GM12878 (cell line): Measurements from ENCODE around the gene ROCK2. TPM values are rescaled to one million over a fixed set of nuclear protein-coding genes. Genes with fewer than 3 reads are reported as not detected.

ENCODE experiments used
- ATAC-seq: fragments of 200-7000 bp; cut with Tn5 transposase; 3 replicates; pipeline ENCODE4 v1.9.1; 2020; ENCODE audit warnings: mild to moderate bottlenecking, moderate library complexity
- BruUV-seq: library from RNA; stranded (reverse); fragments of 400-500 nt; replicated peaks from 2 replicates; lab custom pipeline; 2021; lab: Mats Ljungman, UMichigan
- CTCF ChIA-PET: fragments of 300-600 bp; sonication (Branson Sonifier 250); formaldehyde crosslinking; extraction: SDS; loops from one replicate; lab custom pipeline; 2021; ENCODE audit warnings: inconsistent platforms; lab: Yijun Ruan, JAX
- POLR2A ChIA-PET: fragments of 350-600 bp; formaldehyde crosslinking; extraction: SDS; loops from one replicate; lab custom pipeline; 2021; ENCODE audit warnings: inconsistent platforms; lab: Charles Lee
- RAD21 ChIA-PET: fragments of 300-600 bp; sonication (Branson Sonifier 250); formaldehyde crosslinking; loops from one replicate; lab custom pipeline; 2023; ENCODE audit warnings: antibody characterized with exemption; ENCODE audit not compliant: unreplicated experiment; lab: Charles Lee
- SMC1A ChIA-PET: fragments of 300-600 bp; sonication (Branson Sonifier 250); formaldehyde crosslinking; loops from one replicate; lab custom pipeline; 2023; ENCODE audit not compliant: unreplicated experiment, uncharacterized antibody; lab: Charles Lee
- DNase-seq: peaks from one replicate; pipeline ENCODE4 v3.0.0-alpha.2; 2011; ENCODE audit warnings: low read depth, low spot score
- FAIRE-seq: peaks from 3 replicates; lab custom pipeline; 2011; peaks lifted over from hg19 to GRCh38; lab: Jason Lieb, UNC
- H2AFZ ChIP-seq: 2 replicates; pipeline ENCODE4 v1.6.0; 2011; ENCODE audit warnings: low read depth, low read length, control low read depth; ENCODE audit not compliant: control insufficient read depth
- H3K27ac ChIP-seq: 2 replicates; pipeline ENCODE4 v1.5.1; 2011; ENCODE audit warnings: control low read depth; ENCODE audit not compliant: control insufficient read depth, insufficient read depth
- H3K27me3 ChIP-seq, 2 experiments: replicated peaks in 1 of 2; 2 replicates each; pipeline versions ENCODE4 v1.6.0 to v1.6.1; 2011; ENCODE audit warnings: low read length in 1 of 2; ENCODE audit not compliant: control insufficient read depth in 2 of 2, insufficient read depth in 2 of 2
- H3K36me3 ChIP-seq, 2 experiments: 2 replicates each; pipeline ENCODE4 v1.5.1; 2011; ENCODE audit warnings: low read length in 1 of 2; ENCODE audit not compliant: control insufficient read depth in 2 of 2, insufficient read depth in 2 of 2
- H3K4me1 ChIP-seq: 2 replicates; pipeline ENCODE4 v1.6.1; 2011; ENCODE audit warnings: mild to moderate bottlenecking, low read length, moderate library complexity, mixed read lengths; ENCODE audit not compliant: control insufficient read depth, insufficient read depth
- H3K4me2 ChIP-seq: 2 replicates; pipeline ENCODE4 v1.6.0; 2011; ENCODE audit warnings: control low read depth; ENCODE audit not compliant: control insufficient read depth, insufficient read depth
- H3K4me3 ChIP-seq: fragments of 200-600 bp; sonication (generic); 2 replicates; pipeline ENCODE4 v1.5.1; 2016
- H3K79me2 ChIP-seq: 2 replicates; pipeline ENCODE4 v1.6.0; 2011; ENCODE audit warnings: low read length; ENCODE audit not compliant: control insufficient read depth, insufficient read depth
- H3K9ac ChIP-seq: 2 replicates; pipeline ENCODE4 v1.8.0; 2011; ENCODE audit warnings: low read length, control low read depth, mixed read lengths; ENCODE audit not compliant: control insufficient read depth, insufficient read depth
- H3K9me3 ChIP-seq: replicated peaks from 3 replicates; pipeline ENCODE4 v1.5.1; 2011; ENCODE audit warnings: mild to moderate bottlenecking, low read length; ENCODE audit not compliant: control insufficient read depth, insufficient read depth
- H4K20me1 ChIP-seq: 2 replicates; pipeline ENCODE4 v1.6.0; 2011; ENCODE audit not compliant: control insufficient read depth, insufficient read depth
- BCL11A ChIP-seq: IDR thresholded peaks from 2 replicates; pipeline ENCODE4 v1.6.1; 2011; ENCODE audit warnings: low read depth, low read length
- CHD4 ChIP-seq: fragments of 200-600 bp; sonication (generic); IDR thresholded peaks from 2 replicates; pipeline ENCODE4 v1.6.1; 2016; ENCODE audit warnings: mild to moderate bottlenecking
- ETV6 ChIP-seq, 2 experiments: fragments of 450-650 bp in 1 of 2; IDR thresholded peaks in 1 of 2; conservative IDR thresholded peaks in 1 of 2; 2 replicates each; pipeline ENCODE4 v1.6.1; 2014; ENCODE audit warnings: antibody characterized with exemption in 1 of 2, borderline replicate concordance in 1 of 2, low read depth in 1 of 2, mild to moderate bottlenecking in 1 of 2, moderate library complexity in 1 of 2
- MYC ChIP-seq: IDR thresholded peaks from 2 replicates; pipeline ENCODE4 v1.6.1; 2011; ENCODE audit warnings: mild to moderate bottlenecking, low read length, moderate library complexity, inconsistent platforms; ENCODE audit not compliant: insufficient read depth, insufficient replicate concordance, insufficient read length, severe bottlenecking
- NR2C1 ChIP-seq: fragments of 450-650 bp; IDR thresholded peaks from 2 replicates; pipeline ENCODE4 v1.6.1; 2017; ENCODE audit warnings: antibody characterized with exemption, mild to moderate bottlenecking, moderate library complexity
- PAX8 ChIP-seq: fragments of 450-650 bp; IDR thresholded peaks from 2 replicates; pipeline ENCODE4 v1.6.1; 2017; ENCODE audit warnings: mild to moderate bottlenecking, moderate library complexity
- PML ChIP-seq: IDR thresholded peaks from 2 replicates; pipeline ENCODE4 v1.6.1; 2012; ENCODE audit warnings: low read length, inconsistent platforms
- RB1 ChIP-seq: fragments of 450-650 bp; formaldehyde crosslinking; IDR thresholded peaks from 2 replicates; pipeline ENCODE4 v1.6.1; 2017; ENCODE audit warnings: mild to moderate bottlenecking, borderline replicate concordance
- SMC3 ChIP-seq: IDR thresholded peaks from 2 replicates; pipeline ENCODE4 v1.6.1; 2011; ENCODE audit warnings: low read length, improper control_type of control experiment, borderline replicate concordance
- SREBF1 ChIP-seq: IDR thresholded peaks from 2 replicates; pipeline ENCODE4 v1.6.1; 2012; ENCODE audit warnings: mild to moderate bottlenecking, low read length
- ZNF622 ChIP-seq: fragments of 450-650 bp; IDR thresholded peaks from 2 replicates; pipeline ENCODE4 v1.6.1; 2017; ENCODE audit warnings: mild to moderate bottlenecking, inconsistent platforms
- WGBS: methylation state at CpG from one replicate; pipeline ENCODE4 v1.1.6; 2016; ENCODE audit warnings: low lambda C conversion rate; ENCODE audit not compliant: insufficient replicate concordance, insufficient coverage; ENCODE audit errors: missing lambda C conversion rate; 5-methylcytosine and 5-hydroxymethylcytosine counted together
- in situ Hi-C: fragments of 300-500 bp; cut with MboI; formaldehyde crosslinking; loops from 9 replicates; pipeline ENCODE4 v1.14.3; 2018; ENCODE audit warnings: mixed read lengths
- intact Hi-C: fragments of 100-400 bp; cut with micrococcal nuclease; formaldehyde crosslinking; loops from one replicate; pipeline ENCODE4 v1.14.2; 2022; ENCODE audit not compliant: unreplicated experiment
- polyA plus RNA-seq, 11 experiments: library from polyadenylated mRNA; depleted of rRNA in 4 of 11; unstranded in 6 of 11; stranded (reverse) in 5 of 11; fragments of >200 nt; fragmentation: Nextera tagmentation in 4 of 11; fragmentation: Illumina TruSeq in 1 of 11; extraction: Ambion mirVana in 4 of 11; extraction: Trizol in 1 of 11; gene quantifications; 1 replicate in 1 of 11; 2 replicates in 10 of 11; pipeline versions ENCODE4 v1.2.1 to v1.2.3, GENCODE V29; 2011 to 2016; ENCODE audit warnings: inconsistent platforms in 2 of 11, missing spikeins in 2 of 11, low read depth in 1 of 11
- total RNA-seq, 4 experiments: library from RNA; depleted of rRNA in 3 of 4; stranded (reverse); fragments of >200 nt in 3 of 4; fragmentation: Illumina TruSeq in 1 of 4; extraction: Trizol in 1 of 4; gene quantifications; 2 replicates each; pipeline versions ENCODE4 v1.2.1 to v1.2.3, GENCODE V29; 2013 to 2021
- TF ChIP-seq, protein P1 (sequence below): IDR thresholded peaks from 2 replicates; pipeline ENCODE4 v1.6.1; 2011; ENCODE audit warnings: borderline replicate concordance, low read depth, mild to moderate bottlenecking, moderate library complexity, mixed read lengths, low read length; ENCODE audit not compliant: insufficient read depth; ENCODE audit errors: extremely low read length
- TF ChIP-seq, protein P2 (sequence below): fragments of 450-650 bp; formaldehyde crosslinking; IDR thresholded peaks from 2 replicates; pipeline ENCODE4 v1.5.0; 2022; ENCODE audit warnings: mild to moderate bottlenecking, missing genetic modification characterization
- TF ChIP-seq, protein P3 (sequence below): IDR thresholded peaks from 2 replicates; pipeline ENCODE4 v1.6.1; 2011; ENCODE audit warnings: mild to moderate bottlenecking, low read depth, low read length, moderate library complexity; ENCODE audit not compliant: insufficient replicate concordance
- TF ChIP-seq, protein P4 (sequence below): fragments of 450-650 bp; IDR thresholded peaks from 2 replicates; pipeline ENCODE4 v1.6.1; 2017; ENCODE audit warnings: mild to moderate bottlenecking
- TF ChIP-seq, protein P5 (sequence below): fragments of 450-650 bp; IDR thresholded peaks from 2 replicates; pipeline ENCODE4 v1.6.1; 2014; ENCODE audit warnings: mild to moderate bottlenecking

Gene ROCK2
- total and polyA plus RNA-seq, 10 of the 15 experiments (the other 5 are each of a cell fraction or from before 2014, with no cell fraction given) = 4.6 to 22.1 (median 8.3) TPM

DNA sequence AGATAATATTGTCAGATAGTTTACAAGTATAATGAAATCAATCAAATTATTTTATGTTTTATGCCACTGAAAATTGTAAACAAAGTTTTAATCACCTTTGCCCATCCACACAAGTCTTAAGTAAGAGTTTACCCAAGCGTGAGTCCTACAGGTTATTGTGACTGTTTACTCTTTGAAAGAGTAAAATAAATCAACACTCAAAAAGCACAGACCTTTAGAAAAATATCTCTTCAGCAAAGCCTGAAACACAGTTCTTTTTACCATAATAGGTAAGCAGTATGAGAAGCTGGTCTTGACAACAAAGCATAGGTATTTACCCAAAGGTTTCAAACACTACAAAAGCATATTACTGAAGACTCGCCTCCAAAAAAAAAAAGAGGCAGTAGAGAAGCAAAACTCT is 3.7 kb downstream of the ROCK2 start:
- BruUV-seq = no TSS peak
- ChIA-PET CTCF (no interaction called here), RAD21 (interaction anchor here (1.4 kb wide), 1 partner anchor 20 kb away, joined by 3 read pairs; no protein-coding TSS in a partner anchor), POLR2A (no interaction called here), SMC1A (interaction anchor here (0.6 kb wide), 1 partner anchor 1745 kb away, joined by 4 read pairs; no protein-coding TSS in a partner anchor)
- FAIRE-seq = no peak
- peak overlapping the region; percentile 46 for H3K4me2 ChIP-seq
- no peak for ATAC-seq
- H3K27ac ChIP-seq = 0 out of 2 replicates have a peak overlapping the region, but pooled peaks have one; percentile 1
- no peaks in the 10 kb centered on the region for H3K27me3 ChIP-seq
- in situ Hi-C loops = no loop called here
- H3K79me2 ChIP-seq = peaks cover 72% of the 10 kb centered on the region
- intact Hi-C loops = loop anchor here (5.0 to 10.0 kb wide), 2 partner anchors 108 to 206 kb away; a partner anchor contains a TSS
- no peaks in the 10 kb centered on the region for H3K36me3 ChIP-seq
- no peaks in the 10 kb centered on the region for H3K4me1 ChIP-seq
- no peak for DNase-seq
- WGBS = 97% methylated on average over 2 of the region's 2 CpGs
- H3K9me3 ChIP-seq = no peaks in the 10 kb centered on the region; the same call in 2 of the 3 replicates
- H4K20me1 ChIP-seq = no peaks in the 10 kb centered on the region
- H3K9ac ChIP-seq = no peak overlapping the region
- no peak overlapping the region for H2AFZ ChIP-seq
- peak overlapping the region; percentile 63; the same call in 1 of the 2 replicates for H3K4me3 ChIP-seq
- TF ChIP-seq NR2C1 (no peak), ZNF622 (no peak), BCL11A (no peak), CHD4 (no peak), MYC (no peak), ETV6 (conservative IDR thresholded peaks at IDR 0.05 in 1 of 2, IDR thresholded peaks at IDR 0.05 in 1 of 2; ENCODE audit: borderline replicate concordance in 1 of 2, low read depth in 1 of 2) (no peak), PML (no peak), SMC3 (no peak), SREBF1 (no peak), PAX8 (no peak), RB1 (no peak)
- TF ChIP-seq, protein P1, sequence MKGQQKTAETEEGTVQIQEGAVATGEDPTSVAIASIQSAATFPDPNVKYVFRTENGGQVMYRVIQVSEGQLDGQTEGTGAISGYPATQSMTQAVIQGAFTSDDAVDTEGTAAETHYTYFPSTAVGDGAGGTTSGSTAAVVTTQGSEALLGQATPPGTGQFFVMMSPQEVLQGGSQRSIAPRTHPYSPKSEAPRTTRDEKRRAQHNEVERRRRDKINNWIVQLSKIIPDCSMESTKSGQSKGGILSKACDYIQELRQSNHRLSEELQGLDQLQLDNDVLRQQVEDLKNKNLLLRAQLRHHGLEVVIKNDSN = no peak
- TF ChIP-seq, protein P2, sequence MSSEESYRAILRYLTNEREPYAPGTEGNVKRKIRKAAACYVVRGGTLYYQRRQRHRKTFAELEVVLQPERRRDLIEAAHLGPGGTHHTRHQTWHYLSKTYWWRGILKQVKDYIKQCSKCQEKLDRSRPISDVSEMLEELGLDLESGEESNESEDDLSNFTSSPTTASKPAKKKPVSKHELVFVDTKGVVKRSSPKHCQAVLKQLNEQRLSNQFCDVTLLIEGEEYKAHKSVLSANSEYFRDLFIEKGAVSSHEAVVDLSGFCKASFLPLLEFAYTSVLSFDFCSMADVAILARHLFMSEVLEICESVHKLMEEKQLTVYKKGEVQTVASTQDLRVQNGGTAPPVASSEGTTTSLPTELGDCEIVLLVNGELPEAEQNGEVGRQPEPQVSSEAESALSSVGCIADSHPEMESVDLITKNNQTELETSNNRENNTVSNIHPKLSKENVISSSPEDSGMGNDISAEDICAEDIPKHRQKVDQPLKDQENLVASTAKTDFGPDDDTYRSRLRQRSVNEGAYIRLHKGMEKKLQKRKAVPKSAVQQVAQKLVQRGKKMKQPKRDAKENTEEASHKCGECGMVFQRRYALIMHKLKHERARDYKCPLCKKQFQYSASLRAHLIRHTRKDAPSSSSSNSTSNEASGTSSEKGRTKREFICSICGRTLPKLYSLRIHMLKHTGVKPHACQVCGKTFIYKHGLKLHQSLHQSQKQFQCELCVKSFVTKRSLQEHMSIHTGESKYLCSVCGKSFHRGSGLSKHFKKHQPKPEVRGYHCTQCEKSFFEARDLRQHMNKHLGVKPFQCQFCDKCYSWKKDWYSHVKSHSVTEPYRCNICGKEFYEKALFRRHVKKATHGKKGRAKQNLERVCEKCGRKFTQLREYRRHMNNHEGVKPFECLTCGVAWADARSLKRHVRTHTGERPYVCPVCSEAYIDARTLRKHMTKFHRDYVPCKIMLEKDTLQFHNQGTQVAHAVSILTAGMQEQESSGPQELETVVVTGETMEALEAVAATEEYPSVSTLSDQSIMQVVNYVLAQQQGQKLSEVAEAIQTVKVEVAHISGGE (CRISPR knock-in tag) = no peak
- TF ChIP-seq, protein P3, sequence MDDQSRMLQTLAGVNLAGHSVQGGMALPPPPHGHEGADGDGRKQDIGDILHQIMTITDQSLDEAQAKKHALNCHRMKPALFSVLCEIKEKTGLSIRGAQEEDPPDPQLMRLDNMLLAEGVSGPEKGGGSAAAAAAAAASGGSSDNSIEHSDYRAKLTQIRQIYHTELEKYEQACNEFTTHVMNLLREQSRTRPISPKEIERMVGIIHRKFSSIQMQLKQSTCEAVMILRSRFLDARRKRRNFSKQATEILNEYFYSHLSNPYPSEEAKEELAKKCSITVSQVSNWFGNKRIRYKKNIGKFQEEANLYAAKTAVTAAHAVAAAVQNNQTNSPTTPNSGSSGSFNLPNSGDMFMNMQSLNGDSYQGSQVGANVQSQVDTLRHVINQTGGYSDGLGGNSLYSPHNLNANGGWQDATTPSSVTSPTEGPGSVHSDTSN = no peak
- TF ChIP-seq, protein P4, sequence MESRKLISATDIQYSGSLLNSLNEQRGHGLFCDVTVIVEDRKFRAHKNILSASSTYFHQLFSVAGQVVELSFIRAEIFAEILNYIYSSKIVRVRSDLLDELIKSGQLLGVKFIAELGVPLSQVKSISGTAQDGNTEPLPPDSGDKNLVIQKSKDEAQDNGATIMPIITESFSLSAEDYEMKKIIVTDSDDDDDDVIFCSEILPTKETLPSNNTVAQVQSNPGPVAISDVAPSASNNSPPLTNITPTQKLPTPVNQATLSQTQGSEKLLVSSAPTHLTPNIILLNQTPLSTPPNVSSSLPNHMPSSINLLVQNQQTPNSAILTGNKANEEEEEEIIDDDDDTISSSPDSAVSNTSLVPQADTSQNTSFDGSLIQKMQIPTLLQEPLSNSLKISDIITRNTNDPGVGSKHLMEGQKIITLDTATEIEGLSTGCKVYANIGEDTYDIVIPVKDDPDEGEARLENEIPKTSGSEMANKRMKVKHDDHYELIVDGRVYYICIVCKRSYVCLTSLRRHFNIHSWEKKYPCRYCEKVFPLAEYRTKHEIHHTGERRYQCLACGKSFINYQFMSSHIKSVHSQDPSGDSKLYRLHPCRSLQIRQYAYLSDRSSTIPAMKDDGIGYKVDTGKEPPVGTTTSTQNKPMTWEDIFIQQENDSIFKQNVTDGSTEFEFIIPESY = no peak
- TF ChIP-seq, protein P5, sequence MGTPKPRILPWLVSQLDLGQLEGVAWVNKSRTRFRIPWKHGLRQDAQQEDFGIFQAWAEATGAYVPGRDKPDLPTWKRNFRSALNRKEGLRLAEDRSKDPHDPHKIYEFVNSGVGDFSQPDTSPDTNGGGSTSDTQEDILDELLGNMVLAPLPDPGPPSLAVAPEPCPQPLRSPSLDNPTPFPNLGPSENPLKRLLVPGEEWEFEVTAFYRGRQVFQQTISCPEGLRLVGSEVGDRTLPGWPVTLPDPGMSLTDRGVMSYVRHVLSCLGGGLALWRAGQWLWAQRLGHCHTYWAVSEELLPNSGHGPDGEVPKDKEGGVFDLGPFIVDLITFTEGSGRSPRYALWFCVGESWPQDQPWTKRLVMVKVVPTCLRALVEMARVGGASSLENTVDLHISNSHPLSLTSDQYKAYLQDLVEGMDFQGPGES = no peak
